ENCODE measurements around the gene SYTL3.
"Not testable (repeated sequence)": the region's sequence is repeated elsewhere in the genome, so short reads cannot be mapped to it uniquely, and the experiment has no call there.

The SYTL3 gene

DNA sequence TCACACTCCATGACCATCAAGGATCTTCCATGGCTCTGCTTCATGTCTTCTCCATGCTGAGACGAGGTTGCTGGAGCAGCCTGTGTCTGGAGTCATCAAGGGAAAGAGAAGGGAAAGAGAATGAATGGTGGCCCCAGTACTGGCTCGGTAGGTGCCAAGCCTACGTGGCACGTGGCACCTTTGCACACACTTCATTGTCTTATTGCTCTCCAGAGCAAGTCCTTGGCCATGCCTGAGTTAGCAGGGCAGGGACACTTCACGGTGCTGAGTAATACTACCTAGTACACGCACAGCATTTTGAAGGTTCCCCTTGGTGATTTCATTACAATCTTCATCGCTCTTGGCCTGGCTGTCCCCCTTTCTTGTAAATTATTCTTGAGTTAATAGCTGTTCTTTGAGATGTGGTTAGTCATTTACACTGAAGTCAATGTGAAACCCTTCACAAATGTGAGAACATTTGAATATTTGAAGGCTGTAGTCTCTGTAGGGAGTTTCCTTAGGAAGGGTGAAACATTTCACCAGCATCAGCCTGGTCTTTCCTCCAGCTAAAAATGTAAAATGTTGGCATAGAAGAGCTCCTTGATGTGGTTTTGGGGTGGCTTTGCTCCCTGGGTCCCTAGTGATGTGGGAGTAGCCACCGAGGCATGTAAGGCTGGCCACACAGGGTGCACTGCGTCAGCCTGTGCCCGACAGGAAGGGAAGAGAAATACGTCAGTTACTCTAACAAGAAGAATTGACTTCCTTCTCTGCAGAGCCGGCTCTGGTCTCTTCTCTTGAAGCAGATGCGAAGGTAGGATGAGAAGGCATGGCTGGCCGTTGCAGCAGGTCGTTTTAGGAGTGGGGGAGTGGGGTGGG, at the start of gene SYTL3:
SYTL3 (plus strand) TSS at position 766 of the 855 bp plus-strand sequence. CDS start 13,215 bp downstream, outside the sequence.
- peak; percentile 67 for DNase-seq

- no peak for DNase-seq
Observed at GRCh38 chr6:158603261-158604047, 46.4 kb upstream of the SYTL3 start.

- no peak for DNase-seq
Observed at GRCh38 chr6:158604048-158604406, 45.8 kb upstream of the SYTL3 start.

GRCh38 chr6:158605266-158605878, 44.5 kb upstream of the SYTL3 start:
- peak; percentile 84 for DNase-seq

DNA sequence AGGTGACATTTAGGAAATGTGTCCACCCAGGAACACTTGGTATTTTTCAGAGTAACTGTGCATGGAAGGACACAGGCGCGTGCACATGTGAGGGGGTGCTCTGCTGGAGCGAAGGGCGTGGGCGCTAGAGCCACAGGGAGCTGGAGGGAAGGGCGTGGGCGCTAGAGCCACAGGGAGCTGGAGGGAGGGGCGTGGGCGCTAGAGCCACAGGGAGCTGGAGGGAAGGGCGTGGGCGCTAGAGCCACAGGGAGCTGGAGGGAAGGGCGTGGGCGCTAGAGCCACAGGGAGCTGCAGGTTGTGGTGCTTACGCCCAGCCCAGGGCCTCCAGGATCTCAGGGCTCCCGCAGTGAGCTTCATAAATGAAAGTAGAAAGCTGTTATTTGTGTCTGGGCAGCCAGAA, 43.8 kb upstream of the SYTL3 start:
- not testable (repeated sequence) for DNase-seq

- DNase-seq: no peak
Observed at GRCh38 chr6:158606935-158607334, 42.9 kb upstream of the SYTL3 start.

DNA sequence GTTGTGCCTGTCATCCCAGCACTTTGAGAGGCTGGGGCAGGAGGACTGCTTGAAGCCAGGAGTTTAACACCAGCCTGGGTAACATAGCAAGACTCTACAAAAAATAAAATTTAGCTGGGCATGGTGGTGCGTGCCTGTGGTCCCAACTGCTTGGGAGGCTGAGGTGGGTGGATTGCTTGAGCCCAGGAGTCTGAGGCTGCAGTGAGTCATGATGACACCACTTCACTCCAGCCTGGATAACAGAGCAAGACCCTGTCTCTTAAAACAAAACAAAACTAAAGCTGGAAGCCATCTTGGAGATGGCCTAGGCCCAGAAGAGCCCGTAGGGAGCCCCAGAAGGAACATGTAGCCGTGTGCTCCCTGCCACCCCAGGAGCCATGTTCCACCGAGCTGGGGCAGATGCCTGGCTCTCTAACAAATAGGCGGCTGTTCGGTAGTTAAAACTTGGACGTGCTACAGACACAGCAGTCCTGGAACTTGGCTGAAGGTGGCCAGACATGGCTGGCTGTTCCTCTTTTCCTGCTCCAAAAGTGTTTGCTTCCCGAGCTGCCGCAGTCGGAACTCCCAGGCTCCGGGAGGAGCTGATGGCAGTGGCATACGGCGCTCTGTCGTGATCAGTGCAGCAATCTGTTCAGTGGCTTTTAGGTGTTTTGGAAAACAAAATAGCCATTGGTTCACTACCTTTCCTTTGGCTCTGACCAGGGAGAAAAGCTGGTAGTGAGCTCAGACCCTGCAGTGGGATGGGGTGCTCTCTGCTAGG, 42.3 kb upstream of the SYTL3 start:
- no peak for DNase-seq

- no peak for DNase-seq
Observed at GRCh38 chr6:158608221-158608620, 41.6 kb upstream of the SYTL3 start.

DNA sequence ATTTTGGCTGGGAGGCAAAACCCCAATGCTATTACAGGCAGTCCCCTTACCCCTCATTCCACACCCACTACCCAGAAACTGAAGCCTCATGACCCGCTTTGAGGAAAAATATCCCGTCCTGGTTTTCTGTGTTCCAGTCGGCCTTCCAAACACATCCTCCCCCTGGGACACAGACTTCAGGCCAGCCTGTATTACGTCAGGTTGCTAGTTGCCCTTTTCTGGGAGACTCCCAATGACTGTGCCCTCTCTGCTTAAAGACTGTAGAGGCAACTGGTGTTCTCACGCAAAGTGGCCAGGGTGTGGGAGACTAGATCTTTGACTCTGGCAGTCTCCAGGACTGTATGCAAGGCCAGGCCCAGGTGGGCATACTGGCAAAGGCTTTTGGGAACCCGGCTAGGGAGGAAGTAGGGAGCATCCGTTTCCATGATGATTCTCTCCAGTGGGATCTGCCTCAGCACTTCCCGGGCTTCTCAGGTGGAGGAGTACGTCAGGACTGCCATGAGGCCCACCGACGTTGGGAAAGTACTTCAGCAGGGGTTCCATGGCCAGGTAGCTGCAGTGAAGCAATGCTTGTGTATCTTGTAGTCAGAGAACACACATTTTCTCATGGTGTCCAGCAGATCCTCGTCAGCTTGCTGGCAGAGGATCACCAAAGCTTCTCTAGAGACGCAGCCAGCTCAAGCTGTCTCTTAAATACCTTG, 40.2 kb upstream of the SYTL3 start:
- DNase-seq: no peak

DNA sequence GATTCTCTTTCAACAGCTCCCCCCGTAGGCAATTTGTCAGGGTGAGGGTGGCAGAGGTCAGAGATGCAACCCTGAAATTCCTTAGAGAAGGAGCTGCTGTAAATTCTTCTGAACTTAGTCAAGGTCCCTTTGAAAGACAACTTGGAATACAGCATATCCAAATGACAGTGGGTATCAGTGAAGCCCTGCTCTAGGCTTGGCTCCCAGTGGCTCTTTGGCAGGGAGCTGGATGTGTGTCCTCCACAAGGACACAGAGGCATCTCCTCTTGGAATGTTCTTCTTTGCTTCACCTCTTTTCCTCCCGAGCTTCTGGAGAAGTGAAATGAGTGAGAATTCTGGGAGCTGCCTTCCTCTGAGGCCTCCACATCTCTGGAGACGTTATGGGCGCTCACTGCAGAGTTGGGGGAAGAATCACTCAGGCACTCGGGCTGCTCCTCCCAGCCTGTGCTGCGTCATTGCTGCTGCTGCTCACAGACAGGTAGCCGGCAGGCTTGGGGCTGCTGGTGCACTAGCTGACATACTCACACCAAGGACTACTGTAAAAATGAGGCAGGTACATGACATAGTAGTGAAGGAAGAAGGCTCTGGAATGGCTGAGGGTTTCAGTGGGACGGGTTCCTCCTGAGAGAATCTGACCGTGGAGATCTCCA, 39.4 kb upstream of the SYTL3 start:
- no peak for DNase-seq

GRCh38 chr6:158611039-158611438, 38.8 kb upstream of the SYTL3 start:
- DNase-seq: no peak

DNA sequence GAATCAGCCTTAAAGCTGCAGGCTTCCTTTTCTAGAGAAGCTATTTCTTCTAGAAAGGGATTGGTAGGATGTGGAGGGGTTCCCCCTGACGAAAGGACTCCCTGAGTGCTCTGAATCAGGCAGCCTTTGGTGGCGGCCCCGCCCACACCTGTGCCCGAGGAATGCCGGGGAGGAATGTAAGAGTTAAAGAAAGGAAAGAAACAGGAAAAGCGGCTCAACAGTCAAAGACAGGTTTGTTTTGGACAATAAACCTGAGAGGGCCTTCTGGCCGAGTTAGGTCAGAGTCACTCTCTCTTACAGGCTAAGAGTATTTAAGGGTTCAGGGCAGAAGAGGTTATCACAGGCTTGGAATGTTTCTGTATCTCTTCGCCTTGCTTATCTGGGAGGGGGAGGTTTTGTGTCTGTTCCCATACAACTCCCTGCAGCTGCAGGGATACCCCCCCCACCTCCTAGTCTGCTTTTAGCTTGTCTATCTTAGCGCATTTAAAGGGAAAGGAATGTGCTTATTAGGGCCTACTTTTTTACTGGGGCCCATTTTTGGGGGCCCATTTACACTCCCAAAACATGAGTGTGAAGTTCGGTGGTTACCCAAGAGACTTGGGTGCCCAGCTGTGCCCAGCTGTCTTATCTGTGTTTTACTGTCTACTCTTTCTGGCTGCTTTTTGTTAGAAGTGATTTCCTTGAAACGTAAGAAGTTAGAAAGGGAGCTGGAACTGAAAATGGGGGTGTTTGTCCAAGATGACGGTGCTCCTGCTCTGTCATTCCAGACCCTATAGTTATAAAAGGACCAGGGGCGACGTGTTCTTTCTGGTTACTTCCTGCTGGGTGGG, 38.1 kb upstream of the SYTL3 start:
- DNase-seq: no peak

- not testable (repeated sequence) for DNase-seq
Observed at GRCh38 chr6:158614606-158615005, 35.2 kb upstream of the SYTL3 start.

GRCh38 chr6:158618289-158618688, 31.6 kb upstream of the SYTL3 start:
- DNase-seq: not testable (repeated sequence)

- no peak for DNase-seq
Observed at GRCh38 chr6:158619922-158620801, 29.7 kb upstream of the SYTL3 start.

DNA sequence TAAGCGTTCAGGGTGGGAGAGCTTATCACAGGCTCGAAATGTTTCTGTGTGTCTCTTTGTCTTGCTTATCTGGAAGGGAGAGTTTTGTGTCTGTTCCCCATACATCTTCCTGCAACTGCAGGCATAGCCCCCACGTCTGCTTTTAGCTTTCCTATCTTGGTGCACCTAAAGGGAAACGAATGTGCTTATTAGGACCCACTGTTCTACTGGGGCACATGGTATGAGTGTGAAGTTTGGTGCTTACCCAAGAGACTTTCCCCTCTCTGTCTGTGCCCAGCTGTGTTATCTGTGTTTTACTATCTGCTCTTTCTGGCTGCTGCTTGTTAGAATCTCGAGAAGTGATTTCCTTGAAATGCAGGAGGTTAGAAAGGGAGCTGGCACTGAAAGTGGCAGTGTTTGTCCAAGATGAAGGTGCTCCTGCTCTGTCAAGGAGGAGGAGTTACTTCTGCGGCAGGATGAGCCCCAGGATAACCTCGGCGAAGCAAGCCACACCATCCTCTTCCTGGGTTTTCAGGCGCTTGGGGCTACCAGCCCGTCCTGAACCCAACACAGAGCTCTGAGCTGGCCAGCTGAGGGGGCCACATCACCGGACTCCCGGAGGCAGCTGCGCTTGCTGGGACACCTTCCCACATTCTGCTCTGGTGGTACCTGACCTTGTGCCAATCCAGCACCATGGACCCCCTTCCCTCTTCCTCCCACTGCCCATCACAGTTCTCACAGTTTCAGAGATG, 28.7 kb upstream of the SYTL3 start:
- DNase-seq: peak; percentile 18

- no peak for DNase-seq
Observed at GRCh38 chr6:158621694-158622544, 27.9 kb upstream of the SYTL3 start.
